ENCODE results near the gene TRAF1. TPM values are rescaled to one million over a fixed set of nuclear protein-coding genes. Genes with fewer than 3 reads are reported as not detected.

The TRAF1 gene
- total RNA-seq, 1 donor from 2014 or later: 7.1 TPM

DNA sequence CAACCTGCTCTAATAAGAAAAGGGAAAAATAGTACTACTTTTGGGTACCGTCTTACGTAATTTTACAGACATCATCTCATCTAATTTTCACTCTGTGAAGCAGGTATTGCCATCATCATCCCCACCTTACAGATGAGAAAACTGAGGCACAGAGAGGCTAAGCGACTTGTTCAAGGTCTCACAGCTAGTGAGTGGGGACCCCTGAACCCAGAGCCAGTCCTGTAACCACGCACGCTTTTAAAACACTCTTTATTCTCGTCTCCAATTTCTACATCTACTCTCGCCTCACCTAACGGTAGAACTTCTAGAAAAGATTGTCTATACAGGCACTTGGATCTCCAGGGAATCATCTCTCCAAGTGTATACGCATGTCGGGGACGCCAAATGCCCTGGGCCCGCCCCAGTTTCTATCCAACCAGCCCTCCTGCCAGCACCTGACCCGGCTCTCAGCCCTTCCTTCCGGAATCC, 1.5 kb upstream of the TRAF1 start:
- H3K9me3 Mint-ChIP-seq (ENCODE audit: unreplicated experiment): no peaks in the 10 kb centered on the region
- no peaks in the 10 kb centered on the region for H3K27me3 Mint-ChIP-seq (ENCODE audit: unreplicated experiment)
- DNase-seq (ENCODE audit: extremely low spot score, unreplicated experiment): no peak
- H3K36me3 Mint-ChIP-seq (ENCODE audit: unreplicated experiment): no peaks in the 10 kb centered on the region
- H3K4me1 Mint-ChIP-seq (ENCODE audit: unreplicated experiment): peaks cover 81% of the 10 kb centered on the region
- no peak overlapping the region for H3K4me3 Mint-ChIP-seq (ENCODE audit: unreplicated experiment)
- TF ChIP-seq, protein P1, sequence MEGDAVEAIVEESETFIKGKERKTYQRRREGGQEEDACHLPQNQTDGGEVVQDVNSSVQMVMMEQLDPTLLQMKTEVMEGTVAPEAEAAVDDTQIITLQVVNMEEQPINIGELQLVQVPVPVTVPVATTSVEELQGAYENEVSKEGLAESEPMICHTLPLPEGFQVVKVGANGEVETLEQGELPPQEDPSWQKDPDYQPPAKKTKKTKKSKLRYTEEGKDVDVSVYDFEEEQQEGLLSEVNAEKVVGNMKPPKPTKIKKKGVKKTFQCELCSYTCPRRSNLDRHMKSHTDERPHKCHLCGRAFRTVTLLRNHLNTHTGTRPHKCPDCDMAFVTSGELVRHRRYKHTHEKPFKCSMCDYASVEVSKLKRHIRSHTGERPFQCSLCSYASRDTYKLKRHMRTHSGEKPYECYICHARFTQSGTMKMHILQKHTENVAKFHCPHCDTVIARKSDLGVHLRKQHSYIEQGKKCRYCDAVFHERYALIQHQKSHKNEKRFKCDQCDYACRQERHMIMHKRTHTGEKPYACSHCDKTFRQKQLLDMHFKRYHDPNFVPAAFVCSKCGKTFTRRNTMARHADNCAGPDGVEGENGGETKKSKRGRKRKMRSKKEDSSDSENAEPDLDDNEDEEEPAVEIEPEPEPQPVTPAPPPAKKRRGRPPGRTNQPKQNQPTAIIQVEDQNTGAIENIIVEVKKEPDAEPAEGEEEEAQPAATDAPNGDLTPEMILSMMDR (IDR thresholded peaks at IDR 0.05): no peak
- H3K27ac Mint-ChIP-seq (ENCODE audit: unreplicated experiment): peak overlapping the region; percentile 99

DNA sequence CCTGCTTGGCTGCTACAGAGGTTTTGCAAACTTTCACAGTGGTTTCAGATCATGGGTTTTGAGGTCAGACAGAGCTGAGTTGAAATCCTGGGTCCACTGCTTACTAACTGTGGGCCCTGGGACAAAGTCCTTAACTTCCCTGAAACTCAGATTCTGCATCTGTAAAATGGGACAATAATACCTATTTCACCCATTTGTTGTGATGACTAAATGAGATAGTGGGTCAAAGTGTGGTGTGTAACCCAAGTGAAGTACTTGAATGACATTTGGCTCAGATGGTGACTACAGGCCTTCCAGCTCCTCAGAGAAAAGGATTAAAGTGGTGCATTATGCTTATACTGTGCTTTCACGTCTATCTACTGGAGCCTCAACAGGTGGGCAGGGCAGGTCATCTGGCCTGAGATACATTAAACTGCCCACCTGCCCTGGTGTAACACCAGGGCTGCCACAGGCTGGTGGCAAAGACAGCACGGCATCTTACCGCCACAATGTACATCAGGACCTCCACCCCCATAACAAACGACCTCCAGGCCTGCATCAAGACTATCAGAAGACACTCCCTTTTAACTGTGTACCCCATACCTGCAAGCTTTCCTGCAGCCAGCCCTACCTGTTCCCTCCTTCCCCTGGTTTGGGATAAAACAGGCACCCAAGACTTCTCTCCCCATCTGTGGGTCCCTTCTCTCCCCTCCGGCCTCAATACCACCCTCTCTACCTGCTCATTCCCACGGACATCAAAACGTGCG, 846 bp upstream of the TRAF1 start:
- Mint-ChIP-seq H3K4me3 (ENCODE audit: unreplicated experiment) (no peak overlapping the region), H3K27ac (ENCODE audit: unreplicated experiment) (peak overlapping the region; percentile 99), H3K36me3 (ENCODE audit: unreplicated experiment) (no peaks in the 10 kb centered on the region), H3K9me3 (ENCODE audit: unreplicated experiment) (no peaks in the 10 kb centered on the region), H3K27me3 (ENCODE audit: unreplicated experiment) (no peaks in the 10 kb centered on the region), H3K4me1 (ENCODE audit: unreplicated experiment) (peaks cover 80% of the 10 kb centered on the region)
- TF ChIP-seq, protein P1 (IDR thresholded peaks at IDR 0.05): no peak
- no peak for DNase-seq (ENCODE audit: extremely low spot score, unreplicated experiment)

DNA sequence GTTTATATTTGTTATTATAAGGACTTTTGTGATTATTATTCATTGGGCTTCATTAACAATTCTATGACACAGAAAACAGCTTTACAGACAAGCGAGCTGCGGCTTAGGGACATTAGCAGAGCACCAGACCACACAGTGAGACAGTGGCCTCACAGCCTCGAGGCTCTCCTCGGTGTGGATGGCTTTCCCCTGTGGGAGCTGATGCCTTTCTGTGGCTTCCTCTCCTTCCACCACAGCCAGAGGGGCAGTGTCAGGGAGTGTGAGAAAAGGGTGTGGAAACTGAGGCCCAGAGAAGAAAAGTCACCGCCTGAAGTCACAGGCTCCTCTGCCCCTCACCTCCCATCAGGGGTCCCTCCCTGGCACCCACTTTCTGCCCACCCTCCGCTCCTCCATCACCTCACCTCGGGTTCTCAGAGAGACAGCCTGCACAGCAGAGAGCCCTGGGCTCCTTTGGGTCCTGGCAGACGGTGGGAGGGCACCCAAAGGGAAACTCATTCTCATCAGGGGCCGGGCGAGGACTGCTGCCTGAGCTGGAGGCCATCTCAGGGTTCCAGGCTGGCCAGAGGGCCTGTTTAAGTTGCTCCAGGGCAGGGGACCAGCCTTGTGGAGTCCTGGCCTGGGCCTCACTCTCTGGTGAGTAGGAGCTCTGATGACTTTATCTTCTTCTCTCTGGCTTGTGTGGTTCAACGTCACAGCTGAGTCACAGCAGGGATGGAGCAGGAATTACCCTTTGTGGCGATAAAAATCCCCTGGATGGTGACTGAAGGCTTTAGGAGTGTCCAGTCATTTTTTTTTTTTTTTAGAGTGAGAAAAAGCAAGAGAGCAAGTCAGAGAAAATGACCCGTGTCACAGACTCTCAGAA, 830 bp downstream of the TRAF1 start:
- Mint-ChIP-seq H3K36me3 (ENCODE audit: unreplicated experiment) (no peaks in the 10 kb centered on the region), H3K9me3 (ENCODE audit: unreplicated experiment) (no peaks in the 10 kb centered on the region), H3K4me1 (ENCODE audit: unreplicated experiment) (peaks cover 80% of the 10 kb centered on the region), H3K27me3 (ENCODE audit: unreplicated experiment) (no peaks in the 10 kb centered on the region), H3K4me3 (ENCODE audit: unreplicated experiment) (peak overlapping the region; percentile 32), H3K27ac (ENCODE audit: unreplicated experiment) (peak overlapping the region; percentile 99)
- DNase-seq (ENCODE audit: extremely low spot score, unreplicated experiment): no peak
- TF ChIP-seq, protein P1 (IDR thresholded peaks at IDR 0.05): no peak

DNA sequence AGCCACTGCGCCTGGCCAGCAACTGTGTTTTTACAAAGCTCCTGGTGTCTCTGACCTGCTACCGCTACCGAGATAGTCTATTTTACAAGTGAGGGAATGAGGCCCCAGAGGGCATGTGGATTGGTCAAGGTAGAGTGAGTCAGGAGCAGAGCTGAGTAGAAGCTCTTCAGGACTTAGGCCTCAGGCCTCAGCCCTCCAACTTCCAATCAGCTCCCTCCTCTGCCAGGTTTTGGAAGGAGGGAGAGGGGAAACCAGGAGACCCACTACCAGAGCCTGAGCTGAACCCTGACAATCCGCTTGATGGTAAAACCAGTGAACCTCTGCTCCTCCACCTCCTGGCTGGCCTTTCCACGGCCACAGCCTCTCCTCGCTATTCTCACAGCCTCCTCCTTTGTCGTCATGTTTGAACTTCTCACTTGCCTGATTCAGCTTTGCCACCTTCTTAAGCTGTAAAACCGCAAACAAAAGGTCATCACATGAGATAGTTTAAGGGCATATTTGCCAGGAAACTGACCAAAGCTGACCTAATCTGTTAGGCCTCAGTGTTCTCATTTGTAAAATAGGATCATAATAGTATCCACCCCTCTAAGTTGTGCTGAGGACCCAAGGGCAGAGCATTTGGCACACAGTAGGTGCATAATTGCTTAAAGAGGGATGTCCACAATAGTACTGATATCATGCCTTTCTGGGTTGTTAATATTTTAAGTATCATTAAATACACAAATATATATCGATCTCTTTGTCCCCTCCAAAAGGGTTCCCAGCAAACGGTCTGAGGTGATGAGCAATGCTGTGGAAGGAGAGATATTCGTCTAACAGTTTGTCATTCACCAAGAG, 1.7 kb downstream of the TRAF1 start:
- no peak for DNase-seq (ENCODE audit: extremely low spot score, unreplicated experiment)
- TF ChIP-seq, protein P1 (IDR thresholded peaks at IDR 0.05): no peak
- Mint-ChIP-seq H3K4me1 (ENCODE audit: unreplicated experiment) (peaks cover 85% of the 10 kb centered on the region), H3K36me3 (ENCODE audit: unreplicated experiment) (no peaks in the 10 kb centered on the region), H3K4me3 (ENCODE audit: unreplicated experiment) (no peak overlapping the region), H3K9me3 (ENCODE audit: unreplicated experiment) (no peaks in the 10 kb centered on the region), H3K27ac (ENCODE audit: unreplicated experiment) (peak overlapping the region; percentile 99), H3K27me3 (ENCODE audit: unreplicated experiment) (no peaks in the 10 kb centered on the region)

All from osteocyte (in vitro differentiated cells).